ENCODE measurements around the gene CDK17. TPM values are rescaled to one million over a fixed set of nuclear protein-coding genes. Genes with fewer than 3 reads are reported as not detected.

The CDK17 gene
- total RNA-seq, 1 donor from 2014 or later = 132 TPM

Small RNA genes lying within 50 kb of the gene (small RNA-seq; reads per million reads assigned to genes)
- gene RN7SKP11 (not detected), gene RNU4-24P (not detected)

Other genes with a start within 250 kb of the CDK17 start
- 1.6 TPM for gene ELK3, start 206.1 kb downstream of the CDK17 start, total RNA-seq
- 5.3 TPM for gene CFAP54, start 89.1 kb upstream of the CDK17 start, total RNA-seq